ENCODE results near the gene EFNB2.
A peak's percentile ranks its signal among the peaks of the same experiment; 100 is the strongest.

EFNB2 gene

DNA sequence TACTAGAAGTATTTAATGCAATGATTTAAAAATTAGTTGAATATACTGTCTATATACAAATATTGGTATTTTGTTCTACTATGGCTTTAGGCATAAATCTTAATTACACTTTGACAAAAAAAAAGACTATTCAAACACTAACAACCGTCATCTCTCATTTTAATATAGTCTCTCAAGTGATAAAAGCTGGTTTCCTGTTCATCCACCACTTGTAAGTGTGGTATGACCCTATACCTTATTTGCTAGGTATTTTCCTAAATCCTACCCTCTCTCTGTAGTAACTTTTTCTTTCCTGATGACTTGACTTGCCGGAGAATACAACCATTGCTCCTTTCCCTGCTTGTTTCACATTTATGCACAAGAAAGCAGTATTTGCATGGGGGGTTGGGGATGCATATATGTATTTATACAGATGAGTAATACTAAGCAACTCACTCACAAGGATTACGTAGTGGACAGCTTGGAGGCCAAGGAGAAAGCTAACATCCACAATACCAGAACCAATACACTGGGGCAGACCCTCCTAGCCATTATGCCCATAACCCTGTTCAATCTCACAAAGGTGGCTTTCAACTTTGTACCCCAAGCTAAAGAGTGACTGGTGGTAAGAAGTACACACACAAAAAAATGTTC is 12.7 kb upstream of the EFNB2 start:
- no peak for DNase-seq

- DNase-seq, result no peak
Observed at GRCh38 chr13:106541826-106542225, 6.4 kb upstream of the EFNB2 start.

DNA sequence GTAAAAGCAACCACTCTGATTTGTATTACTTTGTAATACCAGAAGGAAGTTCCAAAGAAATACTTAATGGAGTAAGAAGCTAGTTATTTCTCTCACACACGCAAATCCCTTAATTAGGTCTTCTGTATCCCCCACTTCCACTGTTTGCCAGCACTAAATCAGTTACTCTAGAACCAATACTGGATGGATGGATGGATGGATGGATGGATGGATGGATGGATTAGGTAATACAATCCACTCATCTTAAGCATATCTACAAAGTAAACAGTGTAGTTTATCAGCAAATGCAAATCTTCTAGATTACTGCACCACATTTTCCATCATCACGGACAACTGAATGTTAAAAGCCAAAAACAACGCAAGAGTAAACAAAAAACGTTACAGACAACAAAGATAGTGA is 5.2 kb upstream of the EFNB2 start:
- no peak for DNase-seq

- no peak for DNase-seq
Observed at GRCh38 chr13:106537521-106537920, 2.1 kb upstream of the EFNB2 start.

- DNase-seq, result peak; percentile 88 to 89
Observed at GRCh38 chr13:106536244-106537034, 977 bp upstream of the EFNB2 start.

DNA sequence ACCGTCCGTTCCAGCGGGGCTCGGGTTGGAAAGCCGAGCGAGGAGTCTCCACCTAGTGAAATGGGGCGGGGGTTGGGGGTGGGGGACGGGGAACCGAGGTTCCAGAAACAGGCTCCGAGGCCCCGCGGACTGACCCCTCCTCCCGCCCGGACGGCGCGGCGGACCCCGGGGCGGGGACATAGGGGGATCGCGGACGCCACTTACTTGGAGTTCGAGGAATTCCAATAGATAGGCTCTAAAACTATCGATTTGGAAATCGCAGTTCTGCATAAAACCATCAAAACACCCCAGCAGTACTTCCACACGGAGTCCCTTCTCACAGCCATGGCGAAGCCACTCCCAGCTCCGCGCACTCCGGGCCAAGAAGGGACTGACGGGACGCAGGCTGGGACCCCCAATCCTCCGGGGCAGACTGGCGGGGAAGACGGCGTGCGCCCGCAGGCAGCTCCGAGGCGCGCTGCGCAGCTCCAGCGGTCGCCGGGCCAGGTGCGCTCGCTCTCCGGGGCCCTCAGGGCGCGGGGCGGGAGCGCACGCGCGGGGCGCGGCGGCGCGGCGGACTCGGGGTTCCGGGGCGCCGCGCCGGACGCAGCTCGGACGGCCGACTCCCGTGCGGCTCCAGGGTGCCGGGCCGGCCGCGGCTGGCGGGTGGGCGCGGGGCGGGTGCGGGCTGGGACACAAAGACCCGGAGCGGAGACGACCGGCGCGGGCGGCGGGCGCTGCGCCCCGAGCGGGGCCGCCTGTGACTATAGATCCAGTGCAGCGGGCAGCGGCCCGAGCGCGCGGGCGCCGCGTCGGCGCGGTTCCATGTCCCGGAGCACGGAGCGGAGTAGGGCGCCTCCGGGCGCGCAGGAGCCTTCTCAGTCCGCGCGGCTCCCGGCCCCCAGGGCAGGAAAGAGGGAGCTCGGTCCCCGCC is 567 bp downstream of the EFNB2 start:
- no peak for DNase-seq

- DNase-seq, result peak; percentile 62 to 76
Observed at GRCh38 chr13:106533943-106534638, 1.4 kb downstream of the EFNB2 start.

DNA sequence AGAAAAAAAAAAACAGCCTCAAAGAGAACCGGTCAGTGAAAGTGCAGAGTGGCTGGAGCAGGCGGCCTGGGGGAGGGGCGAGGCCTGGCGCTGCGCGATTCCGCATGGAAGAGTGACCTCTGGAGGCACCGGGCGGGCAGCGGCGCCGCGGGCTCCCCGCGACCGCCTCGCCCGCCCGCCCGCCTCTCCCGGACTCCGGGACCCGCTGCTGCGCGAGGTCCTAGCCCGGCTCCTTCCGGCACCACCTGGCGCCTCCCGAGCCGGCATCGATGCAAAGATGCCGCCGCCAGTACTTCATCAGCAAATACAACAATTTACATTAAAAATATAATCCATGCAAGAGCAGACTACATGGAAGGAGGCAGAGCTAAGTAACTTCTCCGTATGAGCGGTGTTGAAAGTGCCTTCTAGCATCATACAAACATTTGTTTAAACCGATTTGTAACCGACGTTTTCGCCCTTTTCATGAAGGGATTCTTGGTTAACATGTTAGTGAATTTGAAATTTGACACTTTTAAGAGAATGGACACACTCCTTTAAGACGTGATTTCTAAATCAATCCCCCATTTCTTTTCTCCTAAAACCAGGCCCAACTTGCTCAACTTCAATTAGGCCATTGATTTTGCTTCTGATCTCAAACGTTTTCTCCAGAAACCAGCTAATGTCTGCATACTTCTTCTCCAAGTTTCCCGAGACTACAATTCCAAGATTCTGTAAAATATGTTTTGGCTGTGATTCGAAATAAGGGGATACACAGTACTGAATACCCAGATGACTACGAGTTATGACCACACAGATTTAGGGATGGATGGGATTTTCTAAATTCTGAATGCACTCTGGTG is 2.1 kb downstream of the EFNB2 start:
- DNase-seq, result peak; percentile 73 to 84

- peak; percentile 22 to 59 for DNase-seq
Observed at GRCh38 chr13:106532111-106532929, 3.1 kb downstream of the EFNB2 start.

DNA sequence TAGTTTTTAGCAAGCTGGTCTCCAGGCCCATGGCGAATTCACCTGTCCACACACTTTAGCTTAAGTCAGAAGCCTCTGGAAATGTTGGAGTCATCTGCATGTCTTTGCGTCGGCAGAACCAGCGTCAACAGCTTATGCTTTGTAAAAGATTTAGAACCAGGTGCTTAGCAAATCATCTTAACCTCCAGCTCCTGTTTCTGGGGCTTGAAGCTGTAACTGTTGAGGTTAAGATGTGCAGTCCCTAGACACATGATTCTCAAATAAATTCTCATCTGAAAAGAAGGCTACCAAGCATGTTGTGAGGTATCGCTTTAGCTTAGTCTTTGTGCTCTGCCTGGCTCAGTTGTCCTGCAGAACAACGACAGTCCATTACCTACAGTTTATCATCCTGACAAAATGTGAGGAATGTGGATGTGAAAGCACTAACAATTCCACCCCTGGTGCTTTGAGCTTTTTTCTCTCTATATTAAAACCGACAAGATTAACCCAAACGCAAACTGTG is 4.4 kb downstream of the EFNB2 start:
- no peak for DNase-seq

DNA sequence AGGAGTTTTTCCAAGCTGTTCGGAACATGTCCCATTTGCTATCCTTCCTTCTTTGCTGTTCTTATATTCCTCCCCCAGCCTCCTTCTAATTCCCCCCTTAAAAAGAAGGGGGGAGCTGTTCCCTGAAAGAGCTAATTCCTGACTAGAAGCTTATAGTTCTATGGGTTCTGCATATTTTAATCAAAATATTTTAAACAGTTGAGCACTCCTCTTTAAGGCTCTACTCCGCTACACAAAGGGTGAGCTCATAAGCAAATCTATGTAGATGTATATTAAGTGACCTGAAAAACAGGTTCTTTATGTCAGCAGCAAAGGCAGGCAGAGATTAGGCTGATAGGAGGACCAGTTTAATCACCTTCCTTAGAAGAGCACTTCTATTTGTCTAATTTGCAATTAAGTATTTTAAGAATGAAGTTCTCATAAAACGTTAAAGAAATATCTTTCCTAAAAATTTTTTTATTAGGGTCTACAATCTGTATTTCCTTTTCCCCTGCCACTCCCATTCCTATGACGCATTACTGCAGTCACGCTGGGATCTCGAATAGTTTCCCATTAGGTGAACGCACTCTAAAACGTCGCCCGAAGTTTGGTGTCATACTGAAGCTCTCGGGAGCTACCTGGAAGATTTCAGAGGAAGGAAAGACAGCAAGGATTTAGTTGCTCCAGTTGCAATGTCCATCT is 5.2 kb downstream of the EFNB2 start:
- no peak for DNase-seq

DNA sequence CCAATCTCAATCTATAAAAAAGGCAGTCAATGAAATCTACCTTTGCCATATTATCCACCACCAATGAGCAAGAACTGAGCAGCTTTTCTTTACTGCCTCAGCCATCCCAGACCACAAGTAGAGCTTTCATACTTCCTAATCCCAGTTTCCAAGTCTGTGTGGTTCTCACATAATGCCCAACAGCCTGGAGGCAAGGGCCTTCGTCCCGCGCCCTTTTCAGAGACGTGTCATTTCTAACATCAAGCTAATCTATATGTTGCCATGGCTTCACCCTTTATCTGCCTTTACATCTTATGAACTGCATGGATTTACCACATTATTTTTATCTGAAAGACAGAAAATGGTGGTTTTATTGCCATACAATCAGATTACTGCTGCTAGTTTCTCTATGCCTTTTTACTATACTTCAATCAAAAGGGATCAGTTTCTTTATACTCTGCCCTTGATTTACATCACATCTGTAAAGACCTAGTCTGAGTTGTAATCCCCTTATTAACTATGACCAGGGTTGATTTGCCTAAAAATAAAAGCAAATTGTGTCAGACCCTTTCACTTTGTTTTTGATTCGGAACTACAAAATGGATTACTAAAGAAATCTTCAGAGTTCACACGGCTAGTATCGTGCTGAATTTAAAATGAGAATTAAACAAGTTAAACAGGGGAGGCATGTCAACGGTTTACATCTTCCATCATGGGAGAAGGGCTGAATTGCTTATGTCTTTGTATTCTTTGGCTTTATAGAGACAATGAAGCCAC is 5.9 kb downstream of the EFNB2 start:
- no peak for DNase-seq

DNA sequence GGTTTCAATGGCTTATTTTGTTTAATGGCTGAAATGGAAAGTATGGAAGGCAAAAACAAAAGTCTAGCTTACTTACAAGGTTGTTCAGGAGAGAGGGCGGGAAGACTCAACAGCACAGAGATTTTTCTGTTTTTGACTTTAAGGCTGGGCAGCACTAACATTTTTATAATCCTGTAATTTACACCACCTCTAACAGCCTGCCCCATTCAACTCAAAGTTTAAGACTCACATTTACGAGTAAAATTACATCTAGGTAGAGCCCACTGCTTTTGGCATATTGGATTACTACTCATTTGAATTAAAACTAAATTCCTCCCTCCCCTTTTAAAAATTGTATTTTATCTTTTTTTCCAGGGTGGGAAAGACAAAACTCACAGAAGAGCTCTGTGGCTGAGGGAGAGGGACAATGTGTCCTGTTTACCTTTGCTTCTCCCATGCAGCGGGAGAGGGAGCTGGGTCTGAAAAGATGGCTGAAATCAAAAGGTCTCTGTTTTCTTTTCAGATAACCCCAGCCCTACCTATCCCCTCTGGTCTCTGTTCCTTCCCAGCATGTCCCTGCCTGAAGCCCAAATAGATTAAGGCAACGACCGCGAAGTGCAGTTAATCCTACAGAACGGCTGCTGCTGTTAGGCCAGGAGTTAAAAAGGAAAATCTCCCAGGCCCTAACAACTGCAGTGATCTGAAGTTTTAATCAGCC is 6.6 kb downstream of the EFNB2 start:
- no peak for DNase-seq

DNA sequence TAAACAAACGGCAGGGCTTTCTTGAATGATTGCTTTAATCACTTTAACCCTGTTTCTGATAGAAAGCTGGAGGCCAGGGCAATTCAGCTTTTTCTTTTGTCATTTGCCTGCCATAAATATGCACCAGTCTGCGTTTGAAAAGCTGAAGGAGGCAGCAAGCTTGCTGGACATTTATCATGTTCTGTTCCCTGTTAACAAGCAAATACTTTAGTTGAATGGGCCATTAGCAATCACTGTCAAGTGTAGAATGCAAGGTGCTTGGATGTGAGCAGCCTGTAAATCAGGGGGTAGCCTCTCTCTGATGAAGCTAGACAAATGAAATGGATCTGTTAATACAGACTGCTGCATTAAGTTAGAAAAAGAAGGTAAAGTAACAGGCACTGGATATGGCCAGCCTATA is 7.6 kb downstream of the EFNB2 start:
- no peak for DNase-seq

GRCh38 chr13:106527445-106527801 is 8.0 kb downstream of the EFNB2 start:
- DNase-seq, result no peak

GRCh38 chr13:106526738-106527444 is 8.6 kb downstream of the EFNB2 start:
- no peak for DNase-seq

DNA sequence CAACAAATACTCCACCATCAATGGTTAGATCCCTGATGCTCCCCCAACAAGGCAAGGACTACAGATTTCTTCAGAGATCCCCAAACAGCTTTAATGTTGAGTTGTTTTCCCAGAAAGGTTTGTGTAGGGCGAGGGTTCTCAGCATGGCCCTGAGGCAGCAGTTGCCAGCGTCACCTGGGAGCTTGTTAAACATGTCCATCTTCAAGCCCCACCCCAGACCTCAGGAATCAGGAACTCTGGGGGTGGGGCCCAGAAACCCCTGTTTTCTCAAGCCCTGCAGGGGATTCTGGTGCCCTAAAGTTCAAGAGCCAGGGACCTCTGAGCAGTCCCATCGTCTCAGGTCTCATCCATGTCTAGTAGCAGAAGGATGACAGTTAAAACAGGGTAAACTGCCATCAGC is 9.6 kb downstream of the EFNB2 start:
- DNase-seq, result no peak

DNA sequence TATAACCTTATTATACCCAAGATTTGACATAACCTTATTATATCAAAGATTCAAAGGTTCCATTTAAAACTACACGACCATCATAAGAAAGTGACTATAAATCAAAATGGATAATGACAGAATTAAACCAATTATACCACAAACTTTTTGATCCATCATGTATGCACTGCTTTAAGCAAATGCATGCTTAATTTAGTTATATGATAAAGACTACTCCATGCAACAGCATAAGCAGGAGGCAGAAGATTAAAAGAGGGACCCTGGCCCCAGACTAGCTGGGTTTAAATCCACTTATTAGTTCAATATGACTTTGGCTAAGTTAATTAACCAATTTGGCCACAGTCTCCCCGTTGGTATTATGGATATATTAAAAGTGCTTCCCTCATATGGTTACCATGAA is 11.4 kb downstream of the EFNB2 start:
- DNase-seq, result no peak
